ENCODE measurements around the gene TAL2.

DNA sequence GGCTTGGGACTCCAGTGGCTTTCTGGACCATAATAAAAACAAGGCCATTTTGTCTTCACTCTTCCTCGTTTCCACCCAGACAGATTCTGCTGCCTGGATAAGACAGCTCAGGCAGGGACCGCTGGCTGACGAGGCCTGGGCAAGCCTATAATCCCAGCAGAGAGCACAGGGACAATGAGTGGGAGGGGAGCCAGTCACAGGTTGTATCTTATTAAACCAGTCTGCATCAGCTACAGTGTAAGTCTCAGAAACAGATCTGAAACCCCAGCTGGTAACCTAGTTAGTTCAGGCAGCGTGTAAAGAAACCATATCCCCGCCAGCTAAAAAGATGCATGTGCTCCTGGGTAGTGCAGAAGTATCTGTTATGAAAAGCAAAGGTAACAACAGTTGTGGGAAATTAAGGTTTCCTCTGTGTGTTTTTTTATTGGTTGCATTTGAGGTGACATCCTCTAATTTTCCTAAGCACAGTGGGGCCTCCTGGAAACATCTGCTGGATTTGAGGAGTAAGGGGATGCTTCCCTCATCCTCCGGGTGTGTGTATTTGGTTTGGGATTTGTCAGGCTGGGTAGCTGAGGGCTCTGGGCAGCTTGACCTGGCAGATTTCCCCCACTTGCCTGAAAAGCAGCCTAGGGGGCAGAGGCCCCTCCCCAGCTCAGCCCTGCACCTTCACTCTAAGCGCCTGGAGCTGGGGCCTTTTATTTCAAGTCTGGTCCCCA lies 15.2 kb upstream of the TAL2 start:
- TF ChIP-seq, protein P1, sequence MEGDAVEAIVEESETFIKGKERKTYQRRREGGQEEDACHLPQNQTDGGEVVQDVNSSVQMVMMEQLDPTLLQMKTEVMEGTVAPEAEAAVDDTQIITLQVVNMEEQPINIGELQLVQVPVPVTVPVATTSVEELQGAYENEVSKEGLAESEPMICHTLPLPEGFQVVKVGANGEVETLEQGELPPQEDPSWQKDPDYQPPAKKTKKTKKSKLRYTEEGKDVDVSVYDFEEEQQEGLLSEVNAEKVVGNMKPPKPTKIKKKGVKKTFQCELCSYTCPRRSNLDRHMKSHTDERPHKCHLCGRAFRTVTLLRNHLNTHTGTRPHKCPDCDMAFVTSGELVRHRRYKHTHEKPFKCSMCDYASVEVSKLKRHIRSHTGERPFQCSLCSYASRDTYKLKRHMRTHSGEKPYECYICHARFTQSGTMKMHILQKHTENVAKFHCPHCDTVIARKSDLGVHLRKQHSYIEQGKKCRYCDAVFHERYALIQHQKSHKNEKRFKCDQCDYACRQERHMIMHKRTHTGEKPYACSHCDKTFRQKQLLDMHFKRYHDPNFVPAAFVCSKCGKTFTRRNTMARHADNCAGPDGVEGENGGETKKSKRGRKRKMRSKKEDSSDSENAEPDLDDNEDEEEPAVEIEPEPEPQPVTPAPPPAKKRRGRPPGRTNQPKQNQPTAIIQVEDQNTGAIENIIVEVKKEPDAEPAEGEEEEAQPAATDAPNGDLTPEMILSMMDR (IDR thresholded peaks at IDR 0.05): no peak
- no peak for TF ChIP-seq EP300 (IDR thresholded peaks at IDR 0.05)

Data from ovary (tissue), 3 donors.